Measurements from ENCODE around the gene KLF6.

GRCh38 chr10:3727268-3727667, 57.7 kb downstream of the KLF6 start:
- TF ChIP-seq SP3 (tag by site-specific recombination; IDR thresholded peaks at IDR 0.05) (no peak), ZNF274 (IDR thresholded peaks at IDR 0.05; ENCODE audit: low read length) (no peak), ZNF274 (tag by site-specific recombination; IDR thresholded peaks at IDR 0.05; ENCODE audit: borderline replicate concordance) (no peak), MYNN (tag by site-specific recombination; IDR thresholded peaks at IDR 0.05; ENCODE audit: borderline replicate concordance) (no peak), ZNF664 (tag by site-specific recombination; IDR thresholded peaks at IDR 0.05) (no peak), ZNF610 (tag by site-specific recombination; IDR thresholded peaks at IDR 0.05; ENCODE audit: borderline replicate concordance) (no peak), ZNF426 (tag by site-specific recombination; IDR thresholded peaks at IDR 0.05) (no peak), ZNF423 (tag by site-specific recombination; IDR thresholded peaks at IDR 0.05) (no peak), REST (tag by site-specific recombination; IDR thresholded peaks at IDR 0.05) (no peak)
- TF ChIP-seq, protein P1, sequence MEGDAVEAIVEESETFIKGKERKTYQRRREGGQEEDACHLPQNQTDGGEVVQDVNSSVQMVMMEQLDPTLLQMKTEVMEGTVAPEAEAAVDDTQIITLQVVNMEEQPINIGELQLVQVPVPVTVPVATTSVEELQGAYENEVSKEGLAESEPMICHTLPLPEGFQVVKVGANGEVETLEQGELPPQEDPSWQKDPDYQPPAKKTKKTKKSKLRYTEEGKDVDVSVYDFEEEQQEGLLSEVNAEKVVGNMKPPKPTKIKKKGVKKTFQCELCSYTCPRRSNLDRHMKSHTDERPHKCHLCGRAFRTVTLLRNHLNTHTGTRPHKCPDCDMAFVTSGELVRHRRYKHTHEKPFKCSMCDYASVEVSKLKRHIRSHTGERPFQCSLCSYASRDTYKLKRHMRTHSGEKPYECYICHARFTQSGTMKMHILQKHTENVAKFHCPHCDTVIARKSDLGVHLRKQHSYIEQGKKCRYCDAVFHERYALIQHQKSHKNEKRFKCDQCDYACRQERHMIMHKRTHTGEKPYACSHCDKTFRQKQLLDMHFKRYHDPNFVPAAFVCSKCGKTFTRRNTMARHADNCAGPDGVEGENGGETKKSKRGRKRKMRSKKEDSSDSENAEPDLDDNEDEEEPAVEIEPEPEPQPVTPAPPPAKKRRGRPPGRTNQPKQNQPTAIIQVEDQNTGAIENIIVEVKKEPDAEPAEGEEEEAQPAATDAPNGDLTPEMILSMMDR (tag by site-specific recombination; IDR thresholded peaks at IDR 0.05) = no peak
